ENCODE results near the gene SLC26A8.
"Not testable (repeated sequence)": the region's sequence is repeated elsewhere in the genome, so short reads cannot be mapped to it uniquely, and the experiment has no call there.

Gene SLC26A8

DNA sequence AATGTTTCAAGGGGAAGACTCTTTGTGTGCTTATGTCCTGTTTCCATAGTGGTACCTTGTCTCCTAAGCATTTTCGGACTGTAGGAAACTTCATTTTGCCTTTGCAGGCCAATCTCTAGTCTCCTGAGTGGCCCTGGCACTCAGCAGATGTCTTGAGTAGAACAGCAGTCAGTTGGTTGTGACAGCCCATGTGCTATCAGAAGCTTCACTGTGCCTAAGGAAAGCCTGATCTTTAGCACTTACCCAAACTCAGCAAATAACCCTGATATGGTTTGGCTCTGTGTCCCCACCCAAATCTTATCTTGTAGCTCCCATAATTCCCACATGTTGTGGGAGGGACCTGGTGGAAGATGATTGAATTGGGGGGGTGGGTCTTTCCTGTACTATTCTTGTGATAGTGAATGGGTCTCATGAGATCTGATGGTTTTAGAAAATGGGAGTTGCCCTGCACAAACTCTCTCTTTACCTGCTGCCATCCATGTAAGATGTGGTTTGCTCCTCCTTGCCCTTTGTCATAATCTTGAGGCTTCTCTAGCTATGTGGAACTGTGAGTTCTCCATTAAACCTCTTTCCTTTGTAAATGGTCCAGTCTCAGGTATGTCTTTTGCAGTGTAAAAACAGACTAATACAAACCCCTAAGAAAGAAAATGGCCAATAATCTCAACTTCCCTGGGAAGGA, 87.6 kb downstream of the SLC26A8 start:
- Histone ChIP-seq H3K36me3 (ENCODE audit: insufficient read depth, low read length) (no peaks in the 10 kb centered on the region), H3K9ac (ENCODE audit: low read depth, low read length) (no peak overlapping the region), H3K27ac (ENCODE audit: low read length) (no peak overlapping the region), H3K4me1 (ENCODE audit: insufficient read depth, low read length) (no peaks in the 10 kb centered on the region), H3K27me3 (ENCODE audit: insufficient read depth, low read length, poor library complexity) (no peaks in the 10 kb centered on the region), H3K79me2 (ENCODE audit: insufficient read depth, low read length) (no peaks in the 10 kb centered on the region), H3K4me3 (ENCODE audit: low read depth in 1 of 2, low read length in 2 of 2) (no peak overlapping the region), H4K20me1 (ENCODE audit: insufficient read depth, low read length) (no peaks in the 10 kb centered on the region), H3K9me3 (ENCODE audit: insufficient read depth, low read length, severe bottlenecking) (no peaks in the 10 kb centered on the region), H3K4me2 (ENCODE audit: insufficient read depth, low read length) (no peak overlapping the region), H2AFZ (ENCODE audit: low read depth, low read length) (no peak overlapping the region)
- TF ChIP-seq EZH2 (IDR thresholded peaks at IDR 0.05; ENCODE audit: borderline replicate concordance, low read depth, low read length, severe bottlenecking): no peak
- TF ChIP-seq, protein P1, sequence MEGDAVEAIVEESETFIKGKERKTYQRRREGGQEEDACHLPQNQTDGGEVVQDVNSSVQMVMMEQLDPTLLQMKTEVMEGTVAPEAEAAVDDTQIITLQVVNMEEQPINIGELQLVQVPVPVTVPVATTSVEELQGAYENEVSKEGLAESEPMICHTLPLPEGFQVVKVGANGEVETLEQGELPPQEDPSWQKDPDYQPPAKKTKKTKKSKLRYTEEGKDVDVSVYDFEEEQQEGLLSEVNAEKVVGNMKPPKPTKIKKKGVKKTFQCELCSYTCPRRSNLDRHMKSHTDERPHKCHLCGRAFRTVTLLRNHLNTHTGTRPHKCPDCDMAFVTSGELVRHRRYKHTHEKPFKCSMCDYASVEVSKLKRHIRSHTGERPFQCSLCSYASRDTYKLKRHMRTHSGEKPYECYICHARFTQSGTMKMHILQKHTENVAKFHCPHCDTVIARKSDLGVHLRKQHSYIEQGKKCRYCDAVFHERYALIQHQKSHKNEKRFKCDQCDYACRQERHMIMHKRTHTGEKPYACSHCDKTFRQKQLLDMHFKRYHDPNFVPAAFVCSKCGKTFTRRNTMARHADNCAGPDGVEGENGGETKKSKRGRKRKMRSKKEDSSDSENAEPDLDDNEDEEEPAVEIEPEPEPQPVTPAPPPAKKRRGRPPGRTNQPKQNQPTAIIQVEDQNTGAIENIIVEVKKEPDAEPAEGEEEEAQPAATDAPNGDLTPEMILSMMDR (IDR thresholded peaks at IDR 0.05; ENCODE audit: borderline replicate concordance, extremely low read depth, low read length, poor library complexity, severe bottlenecking): no peak
- ATAC-seq (ENCODE audit: insufficient read depth, low read depth) (no peak), DNase-seq (no peak)

DNA sequence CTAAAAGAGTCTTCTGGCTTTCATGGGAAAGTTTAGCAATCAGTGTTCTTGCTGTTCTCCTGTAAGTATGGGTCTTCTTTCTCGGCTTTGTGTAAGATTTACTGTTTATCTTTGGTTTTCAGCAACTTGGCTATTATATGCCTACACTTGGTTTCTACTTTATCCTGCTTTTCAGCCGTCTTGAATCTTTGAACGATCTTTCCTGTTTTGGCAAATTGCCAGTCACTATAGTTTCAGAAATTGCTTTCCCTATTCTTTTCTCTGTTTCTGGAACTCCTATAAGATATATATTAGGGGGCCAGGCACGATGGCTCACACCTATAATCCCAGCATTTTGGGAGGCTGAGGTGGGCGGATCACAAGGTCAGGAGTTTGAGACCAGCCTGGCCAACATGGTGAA, 89.0 kb downstream of the SLC26A8 start:
- no peak overlapping the region for H3K27ac ChIP-seq (ENCODE audit: low read length)
- no peak for DNase-seq
- no peak overlapping the region for H2AFZ ChIP-seq (ENCODE audit: low read depth, low read length)
- no peaks in the 10 kb centered on the region for H3K9me3 ChIP-seq (ENCODE audit: insufficient read depth, low read length, severe bottlenecking)
- no peak overlapping the region for H3K4me2 ChIP-seq (ENCODE audit: insufficient read depth, low read length)
- no peak for ATAC-seq (ENCODE audit: insufficient read depth, low read depth)
- H4K20me1 ChIP-seq (ENCODE audit: insufficient read depth, low read length): no peaks in the 10 kb centered on the region
- no peaks in the 10 kb centered on the region for H3K36me3 ChIP-seq (ENCODE audit: insufficient read depth, low read length)
- no peaks in the 10 kb centered on the region for H3K27me3 ChIP-seq (ENCODE audit: insufficient read depth, low read length, poor library complexity)
- H3K9ac ChIP-seq (ENCODE audit: low read depth, low read length): no peak overlapping the region
- TF ChIP-seq EZH2 (IDR thresholded peaks at IDR 0.05; ENCODE audit: borderline replicate concordance, low read depth, low read length, severe bottlenecking): no peak
- H3K4me3 ChIP-seq (ENCODE audit: low read depth in 1 of 2, low read length in 2 of 2): no peak overlapping the region
- H3K79me2 ChIP-seq (ENCODE audit: insufficient read depth, low read length): no peaks in the 10 kb centered on the region
- H3K4me1 ChIP-seq (ENCODE audit: insufficient read depth, low read length): no peaks in the 10 kb centered on the region

DNA sequence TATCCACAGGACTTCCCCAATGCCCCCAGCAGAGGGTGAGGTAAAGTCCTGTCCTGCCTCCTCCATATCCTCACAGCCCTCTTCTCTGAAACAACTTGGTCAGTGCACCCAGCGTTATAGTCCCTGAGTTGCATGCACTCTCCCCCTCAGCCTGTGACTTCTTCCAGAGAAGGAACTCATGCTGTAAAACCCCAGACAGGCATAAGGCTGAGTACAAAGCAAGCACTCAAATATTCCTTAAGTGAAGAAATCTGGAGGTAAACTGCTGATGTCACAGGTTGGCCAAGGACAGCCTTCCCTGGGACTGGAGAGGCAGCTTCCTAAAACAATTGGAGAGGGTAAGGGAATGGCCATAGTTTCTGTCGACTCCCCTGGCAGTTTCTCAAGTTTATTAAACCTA, 90.6 kb downstream of the SLC26A8 start:
- H3K4me2 ChIP-seq (ENCODE audit: insufficient read depth, low read length): no peak overlapping the region
- ATAC-seq (ENCODE audit: insufficient read depth, low read depth) (no peak), DNase-seq (no peak)
- no peaks in the 10 kb centered on the region for H3K9me3 ChIP-seq (ENCODE audit: insufficient read depth, low read length, severe bottlenecking)
- no peaks in the 10 kb centered on the region for H3K4me1 ChIP-seq (ENCODE audit: insufficient read depth, low read length)
- TF ChIP-seq, protein P1 (IDR thresholded peaks at IDR 0.05; ENCODE audit: borderline replicate concordance, extremely low read depth, low read length, poor library complexity, severe bottlenecking): no peak
- no peak for TF ChIP-seq EZH2 (IDR thresholded peaks at IDR 0.05; ENCODE audit: borderline replicate concordance, low read depth, low read length, severe bottlenecking)
- H2AFZ ChIP-seq (ENCODE audit: low read depth, low read length): no peak overlapping the region
- no peak overlapping the region for H3K9ac ChIP-seq (ENCODE audit: low read depth, low read length)
- no peaks in the 10 kb centered on the region for H4K20me1 ChIP-seq (ENCODE audit: insufficient read depth, low read length)
- H3K79me2 ChIP-seq (ENCODE audit: insufficient read depth, low read length): no peaks in the 10 kb centered on the region
- H3K27ac ChIP-seq (ENCODE audit: low read length): no peak overlapping the region
- H3K27me3 ChIP-seq (ENCODE audit: insufficient read depth, low read length, poor library complexity): no peaks in the 10 kb centered on the region
- no peaks in the 10 kb centered on the region for H3K36me3 ChIP-seq (ENCODE audit: insufficient read depth, low read length)
- H3K4me3 ChIP-seq (ENCODE audit: low read depth in 1 of 2, low read length in 2 of 2): no peak overlapping the region

DNA sequence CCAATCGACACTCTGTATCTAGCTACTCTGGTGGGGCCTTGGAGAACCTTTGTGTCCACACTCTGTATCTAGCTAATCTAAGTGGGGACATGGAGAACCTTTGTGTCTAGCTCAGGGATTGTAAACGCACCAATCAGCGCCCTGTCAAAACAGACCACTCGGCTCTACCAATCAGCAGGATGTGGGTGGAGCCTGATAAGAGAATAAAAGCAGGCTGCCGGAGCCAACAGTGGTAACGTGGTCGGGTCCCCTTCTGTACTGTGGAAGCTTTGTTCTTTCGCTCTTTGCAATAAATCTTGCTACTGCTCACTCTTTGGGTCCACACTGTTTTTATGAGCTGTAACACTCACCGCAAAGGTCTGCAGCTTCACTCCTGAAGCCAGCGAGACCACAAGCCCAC, 92.6 kb downstream of the SLC26A8 start:
- DNase-seq: peak; percentile 43

More for the DNA sequence above, 92.6 kb downstream of the SLC26A8 start:
- not testable (repeated sequence) for H3K36me3 ChIP-seq (ENCODE audit: insufficient read depth, low read length); H3K4me2 ChIP-seq (ENCODE audit: insufficient read depth, low read length); H2AFZ ChIP-seq (ENCODE audit: low read depth, low read length); H3K27me3 ChIP-seq (ENCODE audit: insufficient read depth, low read length, poor library complexity); H3K9me3 ChIP-seq (ENCODE audit: insufficient read depth, low read length, severe bottlenecking); H3K9ac ChIP-seq (ENCODE audit: low read depth, low read length); H3K4me1 ChIP-seq (ENCODE audit: insufficient read depth, low read length); H3K4me3 ChIP-seq (ENCODE audit: low read depth in 1 of 2, low read length in 2 of 2); H4K20me1 ChIP-seq (ENCODE audit: insufficient read depth, low read length); H3K27ac ChIP-seq (ENCODE audit: low read length); H3K79me2 ChIP-seq (ENCODE audit: insufficient read depth, low read length)
- ATAC-seq (ENCODE audit: insufficient read depth, low read depth): 0 out of 3 replicates have a peak, but pooled peaks have one; percentile 44
